GM20000 (cell line): ENCODE results near the gene LINC00237.

Experiments
- DNase-seq: peaks from one replicate; pipeline ENCODE4 v3.0.0; 2012; ENCODE audit warnings: low spot score
- CTCF ChIP-seq: IDR thresholded peaks from 2 replicates; pipeline ENCODE4 v1.5.1; 2012; ENCODE audit warnings: mild to moderate bottlenecking, control low read depth; ENCODE audit errors: extremely low read depth, missing control alignments

LINC00237 gene

GRCh38 chr20:21096321-21097043 is 9.7 kb downstream of the LINC00237 start:
- peak; percentile 18 for DNase-seq
- TF ChIP-seq CTCF: no peak

GRCh38 chr20:21092806-21093205 is 13.4 kb downstream of the LINC00237 start:
- no peak for TF ChIP-seq CTCF
- DNase-seq: no peak

GRCh38 chr20:21090721-21091120 is 15.4 kb downstream of the LINC00237 start:
- no peak for DNase-seq
- TF ChIP-seq CTCF: no peak

GRCh38 chr20:21090111-21090618 is 16.0 kb downstream of the LINC00237 start:
- DNase-seq: no peak
- TF ChIP-seq CTCF: no peak

- no peak for TF ChIP-seq CTCF
Observed at GRCh38 chr20:21089391-21089790, 16.8 kb downstream of the LINC00237 start.

GRCh38 chr20:21087862-21088540 is 18.2 kb downstream of the LINC00237 start:
- no peak for DNase-seq
- TF ChIP-seq CTCF: no peak

More at GRCh38 chr20:21089391-21089790, 16.8 kb downstream of the LINC00237 start:
- DNase-seq: no peak

GRCh38 chr20:21083825-21084325 is 22.3 kb downstream of the LINC00237 start:
- DNase-seq: no peak
- TF ChIP-seq CTCF: no peak
